Hepatocyte (in vitro differentiated cells): Measurements from ENCODE around the gene RLF. TPM values are rescaled to one million over a fixed set of nuclear protein-coding genes. Genes with fewer than 3 reads are reported as not detected.

Experiments used
- DNase-seq: peaks from one replicate; pipeline ENCODE4 v3.0.0-alpha.2; 2016; ENCODE audit warnings: low spot score
- H2AFZ ChIP-seq: fragments of 200-600 bp; sonication (generic); 2 replicates; pipeline ENCODE4 v1.6.0; 2016; ENCODE audit warnings: antibody characterized with exemption, mild to moderate bottlenecking
- H3K27ac ChIP-seq: fragments of 200-600 bp; sonication (generic); 2 replicates; pipeline ENCODE4 v1.5.1; 2016; ENCODE audit warnings: mild to moderate bottlenecking
- H3K27me3 ChIP-seq: fragments of 200-600 bp; sonication (generic); 2 replicates; pipeline ENCODE4 v1.6.1; 2016
- H3K36me3 ChIP-seq: fragments of 200-600 bp; sonication (generic); replicated peaks from 2 replicates; pipeline ENCODE4 v1.5.1; 2016; ENCODE audit warnings: low read depth; ENCODE audit not compliant: insufficient read depth
- H3K4me1 ChIP-seq: fragments of 200-600 bp; sonication (generic); 2 replicates; pipeline ENCODE4 v1.5.1; 2016; ENCODE audit warnings: mild to moderate bottlenecking, moderate library complexity; ENCODE audit not compliant: insufficient read depth
- H3K4me2 ChIP-seq: fragments of 200-600 bp; sonication (generic); 2 replicates; pipeline ENCODE4 v1.6.0; 2016
- H3K4me3 ChIP-seq: fragments of 200-600 bp; sonication (generic); 2 replicates; pipeline ENCODE4 v1.5.1; 2016; ENCODE audit warnings: mild to moderate bottlenecking
- H3K79me2 ChIP-seq: fragments of 200-600 bp; sonication (generic); 2 replicates; pipeline ENCODE4 v1.6.0; 2017; ENCODE audit warnings: mild to moderate bottlenecking
- H3K9me2 ChIP-seq: fragments of 200-600 bp; sonication (generic); replicated peaks from 2 replicates; pipeline ENCODE4 v1.6.0; 2017; ENCODE audit warnings: mild to moderate bottlenecking; ENCODE audit not compliant: insufficient read depth
- H3K9me3 ChIP-seq: fragments of 200-600 bp; sonication (generic); 2 replicates; pipeline ENCODE4 v1.5.1; 2016; ENCODE audit warnings: low read depth, mild to moderate bottlenecking
- H4K20me1 ChIP-seq: fragments of 200-600 bp; sonication (generic); 2 replicates; pipeline ENCODE4 v1.6.0; 2016; ENCODE audit warnings: mild to moderate bottlenecking; ENCODE audit not compliant: insufficient read depth, poor library complexity, severe bottlenecking
- CTCF ChIP-seq: fragments of 200-600 bp; sonication (generic); IDR thresholded peaks from 2 replicates; pipeline ENCODE4 v1.5.1; 2016; ENCODE audit warnings: antibody characterized with exemption, mild to moderate bottlenecking; ENCODE audit not compliant: poor library complexity
- EZH2 ChIP-seq: fragments of 200-600 bp; sonication (generic); IDR thresholded peaks from 2 replicates; pipeline ENCODE4 v1.6.1; 2016; ENCODE audit warnings: antibody characterized with exemption, mild to moderate bottlenecking, borderline replicate concordance
- EZH2phosphoT487 ChIP-seq: fragments of 200-600 bp; sonication (generic); IDR thresholded peaks from one replicate; pipeline ENCODE4 v1.6.1; 2018; ENCODE audit warnings: antibody characterized with exemption, mild to moderate bottlenecking, low read depth, moderate library complexity; ENCODE audit not compliant: unreplicated experiment, severe bottlenecking
- WGBS: methylation state at CpG from one replicate; pipeline ENCODE4 v1.1.6; 2016; ENCODE audit warnings: low lambda C conversion rate; ENCODE audit errors: missing lambda C conversion rate; 5-methylcytosine and 5-hydroxymethylcytosine counted together
- polyA plus RNA-seq: library from polyadenylated mRNA; unstranded; fragments of >200 nt; fragmentation: Nextera tagmentation; extraction: Ambion mirVana; gene quantifications from 2 replicates; pipeline ENCODE4 v1.2.1, GENCODE V29; 2016
- total RNA-seq: library from RNA; depleted of rRNA; stranded (reverse); fragments of >200 nt; gene quantifications from 2 replicates; pipeline ENCODE4 v1.2.3, GENCODE V29; 2014

Gene RLF
- total and polyA plus RNA-seq, 2 experiments from 2014 or later = 3.9 to 18.8 TPM

GRCh38 chr1:40122855-40123254, 38.3 kb upstream of the RLF start:
- Histone ChIP-seq H3K27ac (no peak overlapping the region), H3K36me3 (no peaks in the 10 kb centered on the region), H3K79me2 (no peaks in the 10 kb centered on the region), H3K4me2 (no peak overlapping the region), H3K4me1 (no peaks in the 10 kb centered on the region), H4K20me1 (no peaks in the 10 kb centered on the region), H3K9me2 (no peaks in the 10 kb centered on the region), H2AFZ (no peak overlapping the region), H3K27me3 (no peaks in the 10 kb centered on the region), H3K9me3 (no peaks in the 10 kb centered on the region), H3K4me3 (no peak overlapping the region)
- peak; percentile 52 for DNase-seq
- TF ChIP-seq EZH2phosphoT487 (no peak), CTCF (no peak), EZH2 (no peak)

DNA sequence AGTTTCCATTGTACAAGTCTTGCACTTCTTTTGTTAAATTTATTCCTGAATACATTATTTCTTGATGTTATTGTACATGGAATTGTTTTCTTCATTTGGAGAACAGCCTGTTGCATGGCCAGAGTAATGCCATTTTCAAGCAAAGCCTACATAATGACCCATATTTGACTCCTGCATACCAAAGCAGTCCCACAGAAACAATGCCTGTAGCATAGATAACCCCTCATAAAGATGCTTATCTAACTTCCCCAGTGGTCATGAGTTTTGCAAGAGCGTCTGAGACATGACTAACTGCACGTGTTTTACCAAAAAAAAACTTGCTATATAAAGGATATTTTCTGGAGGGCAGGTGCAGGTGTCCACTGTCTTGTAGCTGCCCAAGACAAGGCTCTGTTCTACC, 30.3 kb upstream of the RLF start:
- no peak for TF ChIP-seq EZH2phosphoT487
- no peak for TF ChIP-seq EZH2
- no peak for TF ChIP-seq CTCF
- Histone ChIP-seq H3K9me2 (no peaks in the 10 kb centered on the region), H3K4me3 (no peak overlapping the region), H3K27me3 (no peaks in the 10 kb centered on the region), H3K9me3 (no peaks in the 10 kb centered on the region), H2AFZ (no peak overlapping the region), H3K4me2 (no peak overlapping the region), H3K36me3 (no peaks in the 10 kb centered on the region), H3K79me2 (no peaks in the 10 kb centered on the region), H3K4me1 (no peaks in the 10 kb centered on the region), H3K27ac (peak overlapping the region; percentile 63), H4K20me1 (no peaks in the 10 kb centered on the region)
- DNase-seq = peak; percentile 20
- WGBS = 28% methylated on average over 2 of the region's 2 CpGs

DNA sequence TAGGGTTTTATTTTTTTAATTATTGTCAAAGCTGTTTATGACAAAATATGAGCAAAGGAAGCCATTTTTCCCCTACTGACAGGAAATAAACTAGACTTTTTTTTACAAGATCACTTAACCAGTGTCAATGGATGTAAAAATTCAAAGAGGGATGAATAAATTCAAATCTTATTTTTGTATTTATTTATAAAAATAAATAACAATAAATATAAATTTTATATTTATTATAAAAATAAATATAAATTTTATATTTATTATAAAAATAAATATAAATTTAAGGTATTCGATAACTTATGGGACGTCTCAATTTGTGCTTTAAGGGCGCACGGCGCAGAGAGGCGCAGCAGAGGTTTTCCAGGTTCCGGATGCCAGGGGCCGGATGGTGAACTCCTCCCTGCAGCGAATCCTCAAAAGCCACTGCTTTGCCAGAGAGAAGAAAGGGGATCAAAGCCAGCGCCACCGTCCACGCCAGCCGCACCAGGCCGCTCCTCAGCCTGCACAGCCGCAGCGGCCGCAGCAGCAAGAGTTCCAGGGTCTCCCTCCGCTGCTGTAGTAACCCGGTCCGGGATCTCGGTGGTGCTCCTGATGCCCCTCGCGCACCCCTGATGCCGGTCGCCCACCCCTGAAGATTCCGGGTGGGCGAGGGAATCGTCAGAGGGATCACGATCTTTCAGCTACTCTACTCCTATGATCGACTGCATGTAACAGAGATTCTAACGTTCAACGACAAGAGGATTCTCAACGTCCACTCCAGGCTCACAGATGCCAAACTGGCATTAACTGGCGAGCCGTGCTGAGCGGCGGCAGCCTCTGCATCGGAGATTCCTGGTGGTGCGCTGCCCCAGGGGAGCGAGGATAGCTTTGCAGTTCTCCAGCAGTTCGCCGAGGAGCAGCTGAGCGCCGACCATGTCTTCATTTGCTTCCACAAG, 28.5 kb upstream of the RLF start:
- no peaks in the 10 kb centered on the region for H3K4me1 ChIP-seq
- H3K36me3 ChIP-seq = no peaks in the 10 kb centered on the region
- no peak for DNase-seq
- H2AFZ ChIP-seq = no peak overlapping the region
- no peaks in the 10 kb centered on the region for H4K20me1 ChIP-seq
- no peak for TF ChIP-seq EZH2
- no peak for TF ChIP-seq EZH2phosphoT487
- TF ChIP-seq CTCF = no peak
- no peaks in the 10 kb centered on the region for H3K27me3 ChIP-seq
- no peak overlapping the region for H3K4me3 ChIP-seq
- no peaks in the 10 kb centered on the region for H3K9me2 ChIP-seq
- H3K9me3 ChIP-seq = no peaks in the 10 kb centered on the region
- H3K4me2 ChIP-seq = no peak overlapping the region
- no peak overlapping the region for H3K27ac ChIP-seq
- 97% methylated on average over 44 of the region's 44 CpGs for WGBS
- no peaks in the 10 kb centered on the region for H3K79me2 ChIP-seq
